ENCODE results near the gene RBM5.

Gene RBM5

GRCh38 chr3:50158530-50159146, 69.9 kb downstream of the RBM5 start:
- Histone ChIP-seq H3K27ac (ENCODE audit: low read depth in 2 of 2, low read length in 2 of 2) (no peak overlapping the region), H3K27me3 (ENCODE audit: control insufficient read depth in 2 of 2, insufficient read depth in 2 of 2, low read length in 2 of 2) (peaks cover 0 to 5% of the 10 kb centered on the region in 2 donors), H3K9me3 (ENCODE audit: control insufficient read depth in 2 of 2, low read length in 2 of 2) (no peaks in the 10 kb centered on the region), H3K4me1 (ENCODE audit: control insufficient read depth in 2 of 2, insufficient read depth in 2 of 2, low read length in 2 of 2) (peaks cover 40 to 57% of the 10 kb centered on the region in 2 donors), H3K9ac (ENCODE audit: low read depth in 1 of 2, low read length in 2 of 2) (no peak overlapping the region), H3K36me3 (ENCODE audit: control insufficient read depth in 2 of 2, insufficient read depth in 2 of 2, low read length in 2 of 2) (no peaks in the 10 kb centered on the region), H3K4me3 (ENCODE audit: low read length in 2 of 2) (no peak overlapping the region)

- peak overlapping the region in 1 of 2 donors; percentile 64 for H3K9ac ChIP-seq (ENCODE audit: low read depth in 1 of 2, low read length in 2 of 2)
- peaks cover 0 to 5% of the 10 kb centered on the region in 2 donors for H3K27me3 ChIP-seq (ENCODE audit: control insufficient read depth in 2 of 2, insufficient read depth in 2 of 2, low read length in 2 of 2)
- no peaks in the 10 kb centered on the region for H3K9me3 ChIP-seq (ENCODE audit: control insufficient read depth in 2 of 2, low read length in 2 of 2)
- no peak overlapping the region for H3K4me3 ChIP-seq (ENCODE audit: low read length in 2 of 2)
- no peaks in the 10 kb centered on the region for H3K36me3 ChIP-seq (ENCODE audit: control insufficient read depth in 2 of 2, insufficient read depth in 2 of 2, low read length in 2 of 2)
- peaks cover 47 to 71% of the 10 kb centered on the region in 2 donors for H3K4me1 ChIP-seq (ENCODE audit: control insufficient read depth in 2 of 2, insufficient read depth in 2 of 2, low read length in 2 of 2)
- H3K27ac ChIP-seq (ENCODE audit: low read depth in 2 of 2, low read length in 2 of 2), result peak overlapping the region; percentile 74 to 77
Measured at GRCh38 chr3:50160561-50160983, 71.9 kb downstream of the RBM5 start.

- Histone ChIP-seq H3K27ac (ENCODE audit: low read depth in 2 of 2, low read length in 2 of 2) (peak overlapping the region; percentile 74 to 77), H3K4me3 (ENCODE audit: low read length in 2 of 2) (no peak overlapping the region), H3K27me3 (ENCODE audit: control insufficient read depth in 2 of 2, insufficient read depth in 2 of 2, low read length in 2 of 2) (no peaks in the 10 kb centered on the region), H3K36me3 (ENCODE audit: control insufficient read depth in 2 of 2, insufficient read depth in 2 of 2, low read length in 2 of 2) (no peaks in the 10 kb centered on the region), H3K9ac (ENCODE audit: low read depth in 1 of 2, low read length in 2 of 2) (peak overlapping the region; percentile 52 to 64), H3K4me1 (ENCODE audit: control insufficient read depth in 2 of 2, insufficient read depth in 2 of 2, low read length in 2 of 2) (peaks cover 48 to 73% of the 10 kb centered on the region in 2 donors), H3K9me3 (ENCODE audit: control insufficient read depth in 2 of 2, low read length in 2 of 2) (no peaks in the 10 kb centered on the region)
Measured at GRCh38 chr3:50161320-50161719, 72.6 kb downstream of the RBM5 start.

- no peak overlapping the region for H3K4me3 ChIP-seq (ENCODE audit: low read length in 2 of 2)
- no peaks in the 10 kb centered on the region for H3K36me3 ChIP-seq (ENCODE audit: control insufficient read depth in 2 of 2, insufficient read depth in 2 of 2, low read length in 2 of 2)
- no peaks in the 10 kb centered on the region for H3K27me3 ChIP-seq (ENCODE audit: control insufficient read depth in 2 of 2, insufficient read depth in 2 of 2, low read length in 2 of 2)
- peak overlapping the region; percentile 35 to 64 for H3K27ac ChIP-seq (ENCODE audit: low read depth in 2 of 2, low read length in 2 of 2)
- peaks cover 53 to 77% of the 10 kb centered on the region in 2 donors for H3K4me1 ChIP-seq (ENCODE audit: control insufficient read depth in 2 of 2, insufficient read depth in 2 of 2, low read length in 2 of 2)
- H3K9me3 ChIP-seq (ENCODE audit: control insufficient read depth in 2 of 2, low read length in 2 of 2), result no peaks in the 10 kb centered on the region
- peak overlapping the region in 1 of 2 donors; percentile 6 for H3K9ac ChIP-seq (ENCODE audit: low read depth in 1 of 2, low read length in 2 of 2)
Measured at GRCh38 chr3:50162034-50162883, 73.5 kb downstream of the RBM5 start.

- H3K9me3 ChIP-seq (ENCODE audit: control insufficient read depth in 2 of 2, low read length in 2 of 2), result no peaks in the 10 kb centered on the region
- H3K27me3 ChIP-seq (ENCODE audit: control insufficient read depth in 2 of 2, insufficient read depth in 2 of 2, low read length in 2 of 2), result no peaks in the 10 kb centered on the region
- H3K4me1 ChIP-seq (ENCODE audit: control insufficient read depth in 2 of 2, insufficient read depth in 2 of 2, low read length in 2 of 2), result peaks cover 59 to 74% of the 10 kb centered on the region in 2 donors
- H3K9ac ChIP-seq (ENCODE audit: low read depth in 1 of 2, low read length in 2 of 2), result no peak overlapping the region
- no peaks in the 10 kb centered on the region for H3K36me3 ChIP-seq (ENCODE audit: control insufficient read depth in 2 of 2, insufficient read depth in 2 of 2, low read length in 2 of 2)
- H3K27ac ChIP-seq (ENCODE audit: low read depth in 2 of 2, low read length in 2 of 2), result peak overlapping the region in 1 of 2 donors; percentile 20
- no peak overlapping the region for H3K4me3 ChIP-seq (ENCODE audit: low read length in 2 of 2)
Measured at GRCh38 chr3:50163572-50164455, 75.1 kb downstream of the RBM5 start.

GRCh38 chr3:50164481-50164880, 75.8 kb downstream of the RBM5 start:
- Histone ChIP-seq H3K27me3 (ENCODE audit: control insufficient read depth in 2 of 2, insufficient read depth in 2 of 2, low read length in 2 of 2) (no peaks in the 10 kb centered on the region), H3K4me1 (ENCODE audit: control insufficient read depth in 2 of 2, insufficient read depth in 2 of 2, low read length in 2 of 2) (peaks cover 55 to 71% of the 10 kb centered on the region in 2 donors), H3K9ac (ENCODE audit: low read depth in 1 of 2, low read length in 2 of 2) (no peak overlapping the region), H3K9me3 (ENCODE audit: control insufficient read depth in 2 of 2, low read length in 2 of 2) (no peaks in the 10 kb centered on the region), H3K27ac (ENCODE audit: low read depth in 2 of 2, low read length in 2 of 2) (no peak overlapping the region), H3K36me3 (ENCODE audit: control insufficient read depth in 2 of 2, insufficient read depth in 2 of 2, low read length in 2 of 2) (no peaks in the 10 kb centered on the region), H3K4me3 (ENCODE audit: low read length in 2 of 2) (no peak overlapping the region)

DNA sequence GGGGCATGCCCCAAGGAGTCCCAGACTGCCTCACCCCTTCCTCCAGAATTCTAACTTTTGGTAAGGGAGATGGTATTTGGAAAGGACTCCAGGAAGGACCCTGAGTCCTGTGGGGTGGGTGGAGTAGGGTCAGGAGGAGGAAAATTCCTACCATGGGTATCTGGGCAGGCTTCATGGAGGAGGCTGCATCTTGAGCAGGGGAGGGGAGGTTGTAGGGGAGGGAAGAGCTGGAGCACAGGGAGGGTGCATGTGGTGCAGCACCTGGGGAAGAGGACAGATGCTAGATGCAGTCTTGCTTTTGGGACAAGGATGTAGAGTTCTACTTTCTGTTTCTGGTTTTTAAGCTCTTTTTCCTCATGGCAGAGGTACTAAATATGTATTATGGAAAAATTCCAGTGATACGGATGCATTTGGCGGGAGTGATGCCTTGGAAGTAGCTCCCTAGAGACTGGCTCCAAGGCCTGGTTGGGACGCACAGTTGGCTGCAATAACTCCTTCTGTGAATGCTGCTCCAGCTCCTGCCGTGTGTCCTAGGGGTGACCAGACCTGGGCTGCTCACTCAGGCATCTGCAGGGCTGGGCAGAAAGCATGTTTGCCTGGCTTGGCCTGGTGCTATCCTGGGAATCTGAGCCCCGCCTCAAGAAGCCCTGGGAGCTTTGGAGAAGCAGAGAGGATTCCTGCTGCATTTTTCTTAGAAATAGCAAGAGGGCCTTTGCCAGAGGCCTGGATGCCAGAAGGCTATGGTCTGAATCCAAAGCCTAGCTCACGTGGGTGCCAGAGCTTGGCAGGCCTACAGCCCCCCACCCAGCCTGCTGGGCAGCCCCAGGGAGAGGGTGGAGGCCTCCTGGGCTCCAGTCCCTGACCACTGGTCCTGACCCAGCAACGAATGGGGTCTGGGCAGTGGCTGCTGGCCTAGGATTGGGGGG, 76.5 kb downstream of the RBM5 start:
- no peaks in the 10 kb centered on the region for H3K27me3 ChIP-seq (ENCODE audit: control insufficient read depth in 2 of 2, insufficient read depth in 2 of 2, low read length in 2 of 2)
- H3K9me3 ChIP-seq (ENCODE audit: control insufficient read depth in 2 of 2, low read length in 2 of 2), result no peaks in the 10 kb centered on the region
- H3K27ac ChIP-seq (ENCODE audit: low read depth in 2 of 2, low read length in 2 of 2), result peak overlapping the region in 1 of 2 donors; percentile 61
- H3K9ac ChIP-seq (ENCODE audit: low read depth in 1 of 2, low read length in 2 of 2), result peak overlapping the region in 1 of 2 donors; percentile 54
- peaks cover 54 to 72% of the 10 kb centered on the region in 2 donors for H3K4me1 ChIP-seq (ENCODE audit: control insufficient read depth in 2 of 2, insufficient read depth in 2 of 2, low read length in 2 of 2)
- H3K36me3 ChIP-seq (ENCODE audit: control insufficient read depth in 2 of 2, insufficient read depth in 2 of 2, low read length in 2 of 2), result no peaks in the 10 kb centered on the region
- no peak overlapping the region for H3K4me3 ChIP-seq (ENCODE audit: low read length in 2 of 2)

GRCh38 chr3:50165910-50166538, 77.3 kb downstream of the RBM5 start:
- H3K9ac ChIP-seq (ENCODE audit: low read depth in 1 of 2, low read length in 2 of 2), result peak overlapping the region in 1 of 2 donors; percentile 54
- H3K4me3 ChIP-seq (ENCODE audit: low read length in 2 of 2), result no peak overlapping the region
- no peaks in the 10 kb centered on the region for H3K27me3 ChIP-seq (ENCODE audit: control insufficient read depth in 2 of 2, insufficient read depth in 2 of 2, low read length in 2 of 2)
- no peaks in the 10 kb centered on the region for H3K9me3 ChIP-seq (ENCODE audit: control insufficient read depth in 2 of 2, low read length in 2 of 2)
- H3K27ac ChIP-seq (ENCODE audit: low read depth in 2 of 2, low read length in 2 of 2), result peak overlapping the region in 1 of 2 donors; percentile 61
- H3K4me1 ChIP-seq (ENCODE audit: control insufficient read depth in 2 of 2, insufficient read depth in 2 of 2, low read length in 2 of 2), result peaks cover 51 to 68% of the 10 kb centered on the region in 2 donors
- H3K36me3 ChIP-seq (ENCODE audit: control insufficient read depth in 2 of 2, insufficient read depth in 2 of 2, low read length in 2 of 2), result no peaks in the 10 kb centered on the region

- H3K9me3 ChIP-seq (ENCODE audit: control insufficient read depth in 2 of 2, low read length in 2 of 2), result no peaks in the 10 kb centered on the region
- no peaks in the 10 kb centered on the region for H3K27me3 ChIP-seq (ENCODE audit: control insufficient read depth in 2 of 2, insufficient read depth in 2 of 2, low read length in 2 of 2)
- H3K9ac ChIP-seq (ENCODE audit: low read depth in 1 of 2, low read length in 2 of 2), result peak overlapping the region in 1 of 2 donors; percentile 33
- H3K4me3 ChIP-seq (ENCODE audit: low read length in 2 of 2), result no peak overlapping the region
- H3K27ac ChIP-seq (ENCODE audit: low read depth in 2 of 2, low read length in 2 of 2), result peak overlapping the region; percentile 40 to 61
- H3K36me3 ChIP-seq (ENCODE audit: control insufficient read depth in 2 of 2, insufficient read depth in 2 of 2, low read length in 2 of 2), result no peaks in the 10 kb centered on the region
- H3K4me1 ChIP-seq (ENCODE audit: control insufficient read depth in 2 of 2, insufficient read depth in 2 of 2, low read length in 2 of 2), result peaks cover 49 to 68% of the 10 kb centered on the region in 2 donors
Measured at GRCh38 chr3:50166620-50167019, 77.9 kb downstream of the RBM5 start.

All from mucosa of rectum (tissue), 2 donors.